Measurements from ENCODE around the gene ETS2. TPM values are rescaled to one million over a fixed set of nuclear protein-coding genes. Genes with fewer than 3 reads are reported as not detected.

ETS2 gene
- total RNA-seq, 1 donor from 2014 or later: 40.3 TPM

DNA sequence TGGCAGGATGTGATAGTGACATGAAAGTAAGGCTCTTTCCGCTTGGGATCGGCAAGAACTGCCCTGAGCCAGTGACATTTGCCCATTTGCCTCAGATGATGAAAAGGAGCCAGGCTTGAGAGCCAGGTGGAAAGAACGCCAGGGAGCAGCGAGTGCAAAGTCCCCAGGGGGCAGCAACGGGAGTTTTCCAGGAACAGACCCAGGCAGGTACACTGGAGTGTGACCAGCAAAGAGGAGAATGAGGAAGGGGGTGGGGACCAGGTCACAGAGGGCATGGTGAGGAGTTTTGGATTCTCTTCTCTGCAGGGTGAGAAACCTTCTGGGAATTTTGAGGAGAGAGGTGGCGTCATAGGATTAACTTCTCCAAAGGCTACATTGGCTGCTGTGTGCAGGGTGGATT lies 10.8 kb upstream of the ETS2 start:
- no peak overlapping the region for H3K27ac Mint-ChIP-seq (ENCODE audit: unreplicated experiment)
- no peak overlapping the region for H3K9ac ChIP-seq (ENCODE audit: low read length)
- no peaks in the 10 kb centered on the region for H3K9me3 ChIP-seq (ENCODE audit: insufficient read depth, low read depth, low read length)
- no peak for DNase-seq (ENCODE audit: low read depth)
- H3K4me1 Mint-ChIP-seq (ENCODE audit: low read depth, unreplicated experiment): peaks cover 17% of the 10 kb centered on the region
- peaks cover 7% of the 10 kb centered on the region for H3K9me3 Mint-ChIP-seq (ENCODE audit: unreplicated experiment)
- no peak overlapping the region for H2AFZ ChIP-seq (ENCODE audit: low read depth, low read length)
- no peak overlapping the region for H3K4me2 ChIP-seq (ENCODE audit: low read length)
- H3K36me3 ChIP-seq (ENCODE audit: insufficient read depth, low read length): no peaks in the 10 kb centered on the region
- no peak for FAIRE-seq
- no peak overlapping the region for H3K4me3 Mint-ChIP-seq (ENCODE audit: unreplicated experiment)
- no peak overlapping the region for H3K27ac ChIP-seq (ENCODE audit: low read depth, low read length)
- no peaks in the 10 kb centered on the region for H3K27me3 Mint-ChIP-seq (ENCODE audit: low read depth, unreplicated experiment)
- no peak for TF ChIP-seq EZH2 (IDR thresholded peaks at IDR 0.05; ENCODE audit: insufficient read depth, low read length)
- TF ChIP-seq, protein P1, sequence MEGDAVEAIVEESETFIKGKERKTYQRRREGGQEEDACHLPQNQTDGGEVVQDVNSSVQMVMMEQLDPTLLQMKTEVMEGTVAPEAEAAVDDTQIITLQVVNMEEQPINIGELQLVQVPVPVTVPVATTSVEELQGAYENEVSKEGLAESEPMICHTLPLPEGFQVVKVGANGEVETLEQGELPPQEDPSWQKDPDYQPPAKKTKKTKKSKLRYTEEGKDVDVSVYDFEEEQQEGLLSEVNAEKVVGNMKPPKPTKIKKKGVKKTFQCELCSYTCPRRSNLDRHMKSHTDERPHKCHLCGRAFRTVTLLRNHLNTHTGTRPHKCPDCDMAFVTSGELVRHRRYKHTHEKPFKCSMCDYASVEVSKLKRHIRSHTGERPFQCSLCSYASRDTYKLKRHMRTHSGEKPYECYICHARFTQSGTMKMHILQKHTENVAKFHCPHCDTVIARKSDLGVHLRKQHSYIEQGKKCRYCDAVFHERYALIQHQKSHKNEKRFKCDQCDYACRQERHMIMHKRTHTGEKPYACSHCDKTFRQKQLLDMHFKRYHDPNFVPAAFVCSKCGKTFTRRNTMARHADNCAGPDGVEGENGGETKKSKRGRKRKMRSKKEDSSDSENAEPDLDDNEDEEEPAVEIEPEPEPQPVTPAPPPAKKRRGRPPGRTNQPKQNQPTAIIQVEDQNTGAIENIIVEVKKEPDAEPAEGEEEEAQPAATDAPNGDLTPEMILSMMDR (IDR thresholded peaks at IDR 0.05; ENCODE audit: insufficient read depth, low read depth, low read length): no peak
- H4K20me1 ChIP-seq (ENCODE audit: insufficient read depth, low read length): no peaks in the 10 kb centered on the region
- no peaks in the 10 kb centered on the region for H3K79me2 ChIP-seq (ENCODE audit: insufficient read depth, low read length)
- H3K4me3 ChIP-seq (ENCODE audit: insufficient read depth, low read depth, low read length): no peak overlapping the region
- H3K4me1 ChIP-seq (ENCODE audit: insufficient read depth, low read length): peaks cover 19% of the 10 kb centered on the region
- H3K36me3 Mint-ChIP-seq (ENCODE audit: low read depth, unreplicated experiment): no peaks in the 10 kb centered on the region
- H3K27me3 ChIP-seq (ENCODE audit: insufficient read depth, low read length): no peaks in the 10 kb centered on the region

DNA sequence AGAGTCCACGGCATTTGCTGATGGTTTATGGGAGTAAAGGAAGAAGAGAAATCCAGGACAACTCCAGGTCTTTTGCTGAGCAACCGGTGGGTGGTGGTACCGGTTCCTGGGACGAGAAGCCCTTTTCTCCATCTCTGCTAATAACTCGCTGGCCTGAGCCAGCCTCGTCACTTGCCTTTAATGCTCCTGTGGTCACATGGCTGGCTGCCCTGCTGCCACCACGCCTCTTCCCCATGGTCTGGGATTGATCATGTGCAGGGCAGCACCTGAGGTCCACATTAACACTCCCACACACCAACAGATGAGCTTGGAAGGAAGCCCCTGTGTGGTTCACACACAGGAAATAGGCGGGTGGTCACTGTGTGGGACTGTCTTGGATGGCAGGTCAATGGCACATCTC lies 10.3 kb upstream of the ETS2 start:
- peaks cover 19% of the 10 kb centered on the region for H3K4me1 ChIP-seq (ENCODE audit: insufficient read depth, low read length)
- no peak overlapping the region for H3K27ac ChIP-seq (ENCODE audit: low read depth, low read length)
- H3K9ac ChIP-seq (ENCODE audit: low read length): no peak overlapping the region
- no peaks in the 10 kb centered on the region for H3K9me3 ChIP-seq (ENCODE audit: insufficient read depth, low read depth, low read length)
- H3K9me3 Mint-ChIP-seq (ENCODE audit: unreplicated experiment): peaks cover 10% of the 10 kb centered on the region
- TF ChIP-seq, protein P1 (IDR thresholded peaks at IDR 0.05; ENCODE audit: insufficient read depth, low read depth, low read length): no peak
- no peak for TF ChIP-seq EZH2 (IDR thresholded peaks at IDR 0.05; ENCODE audit: insufficient read depth, low read length)
- H3K4me3 ChIP-seq (ENCODE audit: insufficient read depth, low read depth, low read length): no peak overlapping the region
- FAIRE-seq (no peak), DNase-seq (ENCODE audit: low read depth) (no peak)
- no peaks in the 10 kb centered on the region for H3K36me3 Mint-ChIP-seq (ENCODE audit: low read depth, unreplicated experiment)
- no peak overlapping the region for H2AFZ ChIP-seq (ENCODE audit: low read depth, low read length)
- H3K4me3 Mint-ChIP-seq (ENCODE audit: unreplicated experiment): no peak overlapping the region
- no peaks in the 10 kb centered on the region for H4K20me1 ChIP-seq (ENCODE audit: insufficient read depth, low read length)
- H3K4me1 Mint-ChIP-seq (ENCODE audit: low read depth, unreplicated experiment): peaks cover 17% of the 10 kb centered on the region
- no peaks in the 10 kb centered on the region for H3K36me3 ChIP-seq (ENCODE audit: insufficient read depth, low read length)
- H3K27ac Mint-ChIP-seq (ENCODE audit: unreplicated experiment): no peak overlapping the region
- no peak overlapping the region for H3K4me2 ChIP-seq (ENCODE audit: low read length)
- no peaks in the 10 kb centered on the region for H3K27me3 Mint-ChIP-seq (ENCODE audit: low read depth, unreplicated experiment)
- no peaks in the 10 kb centered on the region for H3K27me3 ChIP-seq (ENCODE audit: insufficient read depth, low read length)
- no peaks in the 10 kb centered on the region for H3K79me2 ChIP-seq (ENCODE audit: insufficient read depth, low read length)

DNA sequence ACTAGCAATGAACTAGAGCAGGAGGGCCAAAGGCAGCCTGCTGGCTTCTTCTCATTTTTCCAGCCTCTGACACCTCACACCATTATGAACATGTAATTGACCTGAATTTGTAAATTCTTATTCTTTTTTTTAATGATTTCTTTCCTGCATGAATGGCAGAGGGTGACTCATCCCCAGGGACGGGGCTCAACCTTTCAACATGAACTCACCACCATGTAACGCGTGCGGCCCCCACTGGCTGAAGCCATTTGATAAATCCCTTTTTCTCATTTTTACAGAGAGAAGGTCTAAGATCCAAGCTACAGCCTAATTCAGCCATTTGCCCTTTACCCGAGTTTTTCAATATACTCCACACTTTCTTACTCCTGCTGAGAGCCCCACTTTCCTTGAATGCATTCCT lies 9.3 kb upstream of the ETS2 start:
- no peak overlapping the region for H3K27ac ChIP-seq (ENCODE audit: low read depth, low read length)
- no peaks in the 10 kb centered on the region for H4K20me1 ChIP-seq (ENCODE audit: insufficient read depth, low read length)
- no peaks in the 10 kb centered on the region for H3K36me3 ChIP-seq (ENCODE audit: insufficient read depth, low read length)
- no peaks in the 10 kb centered on the region for H3K27me3 ChIP-seq (ENCODE audit: insufficient read depth, low read length)
- no peak overlapping the region for H3K4me3 ChIP-seq (ENCODE audit: insufficient read depth, low read depth, low read length)
- DNase-seq (ENCODE audit: low read depth) (peak; percentile 66), FAIRE-seq (no peak)
- peaks cover 19% of the 10 kb centered on the region for H3K4me1 Mint-ChIP-seq (ENCODE audit: low read depth, unreplicated experiment)
- no peak overlapping the region for H3K4me3 Mint-ChIP-seq (ENCODE audit: unreplicated experiment)
- H3K27ac Mint-ChIP-seq (ENCODE audit: unreplicated experiment): peak overlapping the region; percentile 27
- H3K79me2 ChIP-seq (ENCODE audit: insufficient read depth, low read length): no peaks in the 10 kb centered on the region
- H3K27me3 Mint-ChIP-seq (ENCODE audit: low read depth, unreplicated experiment): no peaks in the 10 kb centered on the region
- no peak for TF ChIP-seq EZH2 (IDR thresholded peaks at IDR 0.05; ENCODE audit: insufficient read depth, low read length)
- TF ChIP-seq, protein P1 (IDR thresholded peaks at IDR 0.05; ENCODE audit: insufficient read depth, low read depth, low read length): peak; percentile 24
- no peak overlapping the region for H3K9ac ChIP-seq (ENCODE audit: low read length)
- H2AFZ ChIP-seq (ENCODE audit: low read depth, low read length): no peak overlapping the region
- H3K4me2 ChIP-seq (ENCODE audit: low read length): no peak overlapping the region
- H3K4me1 ChIP-seq (ENCODE audit: insufficient read depth, low read length): peaks cover 19% of the 10 kb centered on the region
- peaks cover 7% of the 10 kb centered on the region for H3K9me3 Mint-ChIP-seq (ENCODE audit: unreplicated experiment)
- no peaks in the 10 kb centered on the region for H3K36me3 Mint-ChIP-seq (ENCODE audit: low read depth, unreplicated experiment)
- H3K9me3 ChIP-seq (ENCODE audit: insufficient read depth, low read depth, low read length): no peaks in the 10 kb centered on the region

Measured in astrocyte (in vitro differentiated cells and primary cell).